Measurements from ENCODE around the gene HPSE2.

The HPSE2 gene

GRCh38 chr10:98880971-98881370, 354.7 kb downstream of the HPSE2 start:
- no peak for TF ChIP-seq GLIS3 (CRISPR knock-in tag; IDR thresholded peaks at IDR 0.05)
- no peak for TF ChIP-seq ZFP30 (CRISPR knock-in tag; IDR thresholded peaks at IDR 0.05)
- TF ChIP-seq ESRRG (CRISPR knock-in tag; IDR thresholded peaks at IDR 0.05), result no peak
- no peak for TF ChIP-seq BACH2 (CRISPR knock-in tag; IDR thresholded peaks at IDR 0.05; ENCODE audit: borderline replicate concordance)
- TF ChIP-seq ARNTL (CRISPR knock-in tag; IDR thresholded peaks at IDR 0.05; ENCODE audit: borderline replicate concordance, low read depth), result no peak
- no peak for TF ChIP-seq CSDC2 (CRISPR knock-in tag; IDR thresholded peaks at IDR 0.05)
- TF ChIP-seq ZC3H10 (CRISPR knock-in tag; IDR thresholded peaks at IDR 0.05), result no peak
- TF ChIP-seq OSR1 (CRISPR knock-in tag; IDR thresholded peaks at IDR 0.05), result no peak
- no peak for TF ChIP-seq PATZ1 (CRISPR knock-in tag; IDR thresholded peaks at IDR 0.05; ENCODE audit: borderline replicate concordance)
- TF ChIP-seq TSHZ2 (CRISPR knock-in tag; IDR thresholded peaks at IDR 0.05), result no peak
- no peak for TF ChIP-seq ZNF8 (CRISPR knock-in tag; IDR thresholded peaks at IDR 0.05)
- no peak for TF ChIP-seq POU6F1 (CRISPR knock-in tag; IDR thresholded peaks at IDR 0.05; ENCODE audit: borderline replicate concordance, low read depth)
- no peak for TF ChIP-seq CREB5 (CRISPR knock-in tag; IDR thresholded peaks at IDR 0.05; ENCODE audit: low read depth)
- no peak for ATAC-seq

GRCh38 chr10:98878921-98879320, 356.7 kb downstream of the HPSE2 start:
- TF ChIP-seq ZNF70 (CRISPR knock-in tag; IDR thresholded peaks at IDR 0.05) (no peak), ARNTL (CRISPR knock-in tag; IDR thresholded peaks at IDR 0.05; ENCODE audit: borderline replicate concordance, low read depth) (no peak), CSRNP3 (CRISPR knock-in tag; IDR thresholded peaks at IDR 0.05) (no peak), ESRRG (CRISPR knock-in tag; IDR thresholded peaks at IDR 0.05) (no peak), PPARA (CRISPR knock-in tag; IDR thresholded peaks at IDR 0.05; ENCODE audit: borderline replicate concordance) (no peak), GLIS3 (CRISPR knock-in tag; IDR thresholded peaks at IDR 0.05) (no peak)
- no peak for ATAC-seq

GRCh38 chr10:98878418-98878817, 357.2 kb downstream of the HPSE2 start:
- no peak for TF ChIP-seq ZNF70 (CRISPR knock-in tag; IDR thresholded peaks at IDR 0.05)
- 0 out of 2 replicates have a peak, but pooled peaks have one; percentile 29 for TF ChIP-seq ZFP3 (CRISPR knock-in tag; IDR thresholded peaks at IDR 0.05)
- TF ChIP-seq ESRRG (CRISPR knock-in tag; IDR thresholded peaks at IDR 0.05), result no peak
- TF ChIP-seq SNAI2 (CRISPR knock-in tag; IDR thresholded peaks at IDR 0.05), result no peak
- no peak for TF ChIP-seq CREB5 (CRISPR knock-in tag; IDR thresholded peaks at IDR 0.05; ENCODE audit: low read depth)
- 0 out of 2 replicates have a peak, but pooled peaks have one; percentile 34 for TF ChIP-seq ISL1 (CRISPR knock-in tag; IDR thresholded peaks at IDR 0.05)
- no peak for TF ChIP-seq OSR1 (CRISPR knock-in tag; IDR thresholded peaks at IDR 0.05)
- no peak for TF ChIP-seq PPARA (CRISPR knock-in tag; IDR thresholded peaks at IDR 0.05; ENCODE audit: borderline replicate concordance)
- ATAC-seq, result no peak
